Measurements from ENCODE around the gene MAP2K5. TPM values are rescaled to one million over a fixed set of nuclear protein-coding genes. Genes with fewer than 3 reads are reported as not detected.

Gene MAP2K5
- total RNA-seq, 2 donors from 2014 or later, result 10.7 to 15.7 TPM

DNA sequence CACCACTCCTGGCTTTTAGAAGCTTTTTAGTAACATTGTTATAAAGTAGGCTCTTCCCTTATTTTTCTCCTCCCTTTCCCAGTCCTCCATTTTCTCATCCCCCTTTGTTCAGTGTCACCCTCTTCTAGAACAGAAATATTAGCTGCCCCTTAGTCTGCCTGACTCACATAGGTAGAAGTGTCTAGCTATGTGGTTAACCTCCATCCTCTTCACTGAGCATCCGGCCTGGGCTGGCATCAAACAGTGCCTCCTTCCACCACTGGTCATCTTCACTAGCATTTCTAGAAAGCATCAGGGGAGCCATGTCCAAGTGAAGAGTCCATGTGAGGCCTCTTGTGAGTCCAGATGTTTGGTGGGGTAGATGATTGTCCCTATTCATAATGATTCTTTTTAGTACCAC is 212.8 kb downstream of the MAP2K5 start:
- Histone ChIP-seq H3K4me1 (replicated peaks) (no peaks in the 10 kb centered on the region), H3K4me3 (no peak overlapping the region), H3K36me3 (no peaks in the 10 kb centered on the region), H3K27ac (no peak overlapping the region), H3K9me3 (no peaks in the 10 kb centered on the region), H3K27me3 (replicated peaks; ENCODE audit: insufficient read depth) (no peaks in the 10 kb centered on the region)
- DNase-seq (ENCODE audit: low spot score), result no peak
- WGBS, result 88% methylated on average over 1 of the region's 1 CpG
- intact Hi-C loops (cut with DNase I), result no loop called here
- TF ChIP-seq POLR2A (IDR thresholded peaks at IDR 0.05) (no peak), POLR2AphosphoS5 (IDR thresholded peaks at IDR 0.05) (no peak)
- TF ChIP-seq, protein P1, sequence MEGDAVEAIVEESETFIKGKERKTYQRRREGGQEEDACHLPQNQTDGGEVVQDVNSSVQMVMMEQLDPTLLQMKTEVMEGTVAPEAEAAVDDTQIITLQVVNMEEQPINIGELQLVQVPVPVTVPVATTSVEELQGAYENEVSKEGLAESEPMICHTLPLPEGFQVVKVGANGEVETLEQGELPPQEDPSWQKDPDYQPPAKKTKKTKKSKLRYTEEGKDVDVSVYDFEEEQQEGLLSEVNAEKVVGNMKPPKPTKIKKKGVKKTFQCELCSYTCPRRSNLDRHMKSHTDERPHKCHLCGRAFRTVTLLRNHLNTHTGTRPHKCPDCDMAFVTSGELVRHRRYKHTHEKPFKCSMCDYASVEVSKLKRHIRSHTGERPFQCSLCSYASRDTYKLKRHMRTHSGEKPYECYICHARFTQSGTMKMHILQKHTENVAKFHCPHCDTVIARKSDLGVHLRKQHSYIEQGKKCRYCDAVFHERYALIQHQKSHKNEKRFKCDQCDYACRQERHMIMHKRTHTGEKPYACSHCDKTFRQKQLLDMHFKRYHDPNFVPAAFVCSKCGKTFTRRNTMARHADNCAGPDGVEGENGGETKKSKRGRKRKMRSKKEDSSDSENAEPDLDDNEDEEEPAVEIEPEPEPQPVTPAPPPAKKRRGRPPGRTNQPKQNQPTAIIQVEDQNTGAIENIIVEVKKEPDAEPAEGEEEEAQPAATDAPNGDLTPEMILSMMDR (IDR thresholded peaks at IDR 0.05), result no peak

DNA sequence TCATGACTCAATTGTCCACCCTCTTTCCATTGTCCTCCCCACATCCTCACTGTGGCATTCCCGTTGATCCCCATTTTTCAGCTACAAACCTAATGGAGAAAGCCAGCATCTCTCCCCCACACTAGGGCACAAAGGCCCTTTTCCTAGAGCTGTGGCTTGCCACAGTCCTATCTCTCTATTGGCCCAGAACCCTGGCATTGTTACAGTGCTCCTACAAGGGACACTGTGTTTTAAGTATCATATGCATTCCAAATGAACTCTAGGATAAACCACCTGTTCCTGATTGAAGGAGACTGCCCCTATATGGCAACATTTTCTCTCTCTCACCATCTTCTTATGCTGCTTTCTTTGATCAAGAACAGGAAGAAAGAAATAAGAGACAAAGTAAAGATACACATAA is 213.4 kb downstream of the MAP2K5 start:
- no peaks in the 10 kb centered on the region for H3K27me3 ChIP-seq (replicated peaks; ENCODE audit: insufficient read depth)
- no peaks in the 10 kb centered on the region for H3K9me3 ChIP-seq
- 88% methylated on average over 1 of the region's 1 CpG for WGBS
- no peaks in the 10 kb centered on the region for H3K36me3 ChIP-seq
- no peak for DNase-seq (ENCODE audit: low spot score)
- TF ChIP-seq POLR2A (IDR thresholded peaks at IDR 0.05), result no peak
- TF ChIP-seq, protein P1 (IDR thresholded peaks at IDR 0.05), result no peak
- no peak for TF ChIP-seq POLR2AphosphoS5 (IDR thresholded peaks at IDR 0.05)
- intact Hi-C loops (cut with DNase I), result no loop called here
- no peaks in the 10 kb centered on the region for H3K4me1 ChIP-seq (replicated peaks)
- H3K27ac ChIP-seq, result no peak overlapping the region
- no peak overlapping the region for H3K4me3 ChIP-seq

DNA sequence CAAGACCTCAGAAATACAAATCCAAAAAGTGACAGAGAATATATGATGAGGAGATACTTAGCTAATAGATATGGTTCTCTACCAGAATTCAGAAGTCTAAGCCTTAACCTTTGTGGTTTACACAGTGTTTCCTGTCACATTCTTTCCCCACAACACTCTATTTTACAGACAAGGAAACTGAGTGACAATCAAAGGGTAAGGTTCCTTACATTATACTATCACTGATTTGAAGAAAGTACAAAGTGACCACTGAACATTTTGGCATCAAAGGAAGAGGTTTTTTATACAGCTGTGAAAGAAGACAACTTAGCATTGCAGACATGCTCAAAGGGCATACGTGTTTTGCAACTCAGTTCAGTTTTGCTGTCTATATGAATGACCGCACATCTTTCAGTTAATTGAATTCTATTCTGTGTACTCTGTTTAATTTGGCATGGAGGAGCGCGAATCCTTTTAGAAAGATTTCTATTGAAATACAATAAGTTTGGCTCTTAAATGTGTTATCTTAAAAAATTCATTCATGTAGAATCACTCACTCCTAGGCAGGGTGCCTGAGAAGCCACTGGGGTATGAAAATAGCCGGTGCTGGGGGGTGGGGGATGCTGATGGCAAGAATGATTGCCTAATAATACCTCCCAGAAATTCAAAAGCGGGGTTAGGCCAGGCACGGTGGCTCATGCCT is 216.3 kb downstream of the MAP2K5 start:
- no peaks in the 10 kb centered on the region for H3K4me1 ChIP-seq (replicated peaks)
- DNase-seq (ENCODE audit: low spot score), result no peak
- TF ChIP-seq POLR2A (IDR thresholded peaks at IDR 0.05), result no peak
- TF ChIP-seq, protein P1 (IDR thresholded peaks at IDR 0.05), result no peak
- intact Hi-C loops (cut with DNase I), result no loop called here
- H3K9me3 ChIP-seq, result no peaks in the 10 kb centered on the region
- WGBS, result 61% methylated on average over 7 of the region's 7 CpGs
- no peaks in the 10 kb centered on the region for H3K27me3 ChIP-seq (replicated peaks; ENCODE audit: insufficient read depth)
- H3K27ac ChIP-seq, result no peak overlapping the region
- no peak overlapping the region for H3K4me3 ChIP-seq
- no peaks in the 10 kb centered on the region for H3K36me3 ChIP-seq

DNA sequence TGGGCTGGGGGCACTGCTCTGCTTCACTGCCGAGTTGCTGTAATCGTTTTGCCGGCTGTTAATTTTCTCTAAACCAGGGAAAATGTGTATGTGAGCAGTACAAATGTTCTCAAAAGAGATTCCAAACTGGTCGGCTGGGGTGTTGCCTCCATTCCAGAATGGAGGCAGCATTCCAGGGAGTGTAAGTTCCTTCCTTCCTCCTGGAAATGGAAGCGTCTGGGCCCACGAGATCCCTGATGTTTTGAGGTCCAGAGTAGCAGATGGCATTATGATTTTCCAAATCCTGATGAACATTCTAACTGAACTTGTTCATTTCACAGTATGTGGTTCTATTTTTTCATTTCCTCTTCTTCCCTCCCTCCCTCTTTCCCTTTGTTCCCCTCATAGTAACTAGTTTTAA is 218.4 kb downstream of the MAP2K5 start:
- Histone ChIP-seq H3K36me3 (no peaks in the 10 kb centered on the region), H3K27ac (no peak overlapping the region)
- WGBS, result 83% methylated on average over 6 of the region's 6 CpGs

DNA sequence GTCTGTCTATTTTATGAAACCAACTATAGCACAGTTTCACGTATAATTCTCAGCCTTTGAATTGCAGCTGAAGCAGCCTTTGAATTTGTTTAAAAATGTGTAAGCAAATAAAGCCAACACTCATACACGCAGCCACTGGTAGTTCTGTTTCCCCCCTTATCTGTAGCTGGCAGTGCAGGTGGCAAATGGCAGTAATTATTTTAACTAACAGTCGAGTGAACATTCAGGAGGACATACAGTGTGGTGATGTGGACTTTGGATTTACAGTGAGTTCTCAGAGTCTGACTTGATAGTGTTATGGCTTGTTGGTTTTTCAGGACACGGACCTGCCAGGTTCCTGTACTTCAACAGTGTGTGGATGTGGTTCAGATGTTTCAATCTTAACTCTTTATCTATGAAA is 218.8 kb downstream of the MAP2K5 start:
- no peak overlapping the region for H3K27ac ChIP-seq
- no peaks in the 10 kb centered on the region for H3K4me1 ChIP-seq (replicated peaks)
- 41% methylated on average over 4 of the region's 4 CpGs for WGBS

More for the DNA sequence above, 218.4 kb downstream of the MAP2K5 start:
- DNase-seq (ENCODE audit: low spot score), result no peak
- no peaks in the 10 kb centered on the region for H3K9me3 ChIP-seq
- TF ChIP-seq POLR2AphosphoS5 (IDR thresholded peaks at IDR 0.05) (no peak), POLR2A (IDR thresholded peaks at IDR 0.05) (no peak)
- TF ChIP-seq, protein P1 (IDR thresholded peaks at IDR 0.05), result no peak
- intact Hi-C loops (cut with DNase I), result no loop called here
- no peaks in the 10 kb centered on the region for H3K4me1 ChIP-seq (replicated peaks)
- no peak overlapping the region for H3K4me3 ChIP-seq
- H3K27me3 ChIP-seq (replicated peaks; ENCODE audit: insufficient read depth), result no peaks in the 10 kb centered on the region

More for the DNA sequence above, 218.8 kb downstream of the MAP2K5 start:
- intact Hi-C loops (cut with DNase I), result no loop called here
- no peaks in the 10 kb centered on the region for H3K9me3 ChIP-seq
- no peak overlapping the region for H3K4me3 ChIP-seq
- peak; percentile 8 for DNase-seq (ENCODE audit: low spot score)
- no peaks in the 10 kb centered on the region for H3K36me3 ChIP-seq
- no peaks in the 10 kb centered on the region for H3K27me3 ChIP-seq (replicated peaks; ENCODE audit: insufficient read depth)
- TF ChIP-seq POLR2A (IDR thresholded peaks at IDR 0.05), result no peak
- TF ChIP-seq POLR2AphosphoS5 (IDR thresholded peaks at IDR 0.05), result peak; percentile 23
